GM18519 (cell line): ENCODE results near the gene ZNF205.
"Not testable (repeated sequence)": the region's sequence is repeated elsewhere in the genome, so short reads cannot be mapped to it uniquely, and the experiment has no call there.

ENCODE experiments used
- ATAC-seq: cut with Tn5 transposase; IDR thresholded peaks from one replicate; pipeline ENCODE4 v1.9.1; 2021; ENCODE audit warnings: mild to moderate bottlenecking, moderate library complexity; ENCODE audit not compliant: unreplicated experiment, low FRiP score

The ZNF205 gene

GRCh38 chr16:3112058-3112880, at the start of gene ZNF205:
Gene ZNF205 (plus strand): TSS chr16:3112586. CDS start chr16:3113431, 845 bp downstream.
- no peak for ATAC-seq

- no peak for ATAC-seq
Measured at GRCh38 chr16:3063625-3064386, 48.6 kb upstream of the ZNF205 start.

- ATAC-seq: no peak
Measured at GRCh38 chr16:3065069-3065741, 47.2 kb upstream of the ZNF205 start, which contains the start of gene IL32. Gene IL32 (plus strand): TSS chr16:3065640. CDS start chr16:3065812, 172 bp downstream.

GRCh38 chr16:3065742-3066439, 46.5 kb upstream of the ZNF205 start:
- ATAC-seq: no peak

GRCh38 chr16:3066440-3066748, 46.0 kb upstream of the ZNF205 start:
- no peak for ATAC-seq

GRCh38 chr16:3068487-3068886, 43.9 kb upstream of the ZNF205 start:
- no peak for ATAC-seq

GRCh38 chr16:3069146-3069545, 43.2 kb upstream of the ZNF205 start:
- ATAC-seq: not testable (repeated sequence)

- ATAC-seq: no peak
Measured at GRCh38 chr16:3070608-3071111, 41.7 kb upstream of the ZNF205 start.

- ATAC-seq: no peak
Measured at GRCh38 chr16:3071655-3072054, 40.7 kb upstream of the ZNF205 start.

- not testable (repeated sequence) for ATAC-seq
Measured at GRCh38 chr16:3072148-3072547, 40.2 kb upstream of the ZNF205 start.

- ATAC-seq: not testable (repeated sequence)
Measured at GRCh38 chr16:3072576-3073263, 39.7 kb upstream of the ZNF205 start.

GRCh38 chr16:3073448-3073847, 38.9 kb upstream of the ZNF205 start:
- ATAC-seq: no peak

GRCh38 chr16:3074860-3075522, 37.4 kb upstream of the ZNF205 start:
- ATAC-seq: no peak

GRCh38 chr16:3075523-3075915, 36.9 kb upstream of the ZNF205 start:
- ATAC-seq: no peak

GRCh38 chr16:3075946-3076345, 36.4 kb upstream of the ZNF205 start:
- ATAC-seq: not testable (repeated sequence)

GRCh38 chr16:3076577-3076976, 35.8 kb upstream of the ZNF205 start:
- no peak for ATAC-seq

- no peak for ATAC-seq
Measured at GRCh38 chr16:3080024-3080423, 32.4 kb upstream of the ZNF205 start.

- ATAC-seq: not testable (repeated sequence)
Measured at GRCh38 chr16:3081957-3082356, 30.4 kb upstream of the ZNF205 start.

GRCh38 chr16:3083408-3083807, 29.0 kb upstream of the ZNF205 start:
- ATAC-seq: not testable (repeated sequence)
